Measurements from ENCODE around the gene NMT1. TPM values are rescaled to one million over a fixed set of nuclear protein-coding genes. Genes with fewer than 3 reads are reported as not detected.

Gene NMT1
- total RNA-seq, 4 donors from 2014 or later = 63.5 to 129 (median 69.1) TPM

GRCh38 chr17:45096141-45096540 is 35.0 kb downstream of the NMT1 start:
- Histone ChIP-seq H3K9me3 (no peaks in the 10 kb centered on the region), H3K4me3 (no peak overlapping the region), H3K4me1 (peaks cover 8 to 84% (median 41%) of the 10 kb centered on the region in 3 donors), H3K27ac (peak overlapping the region in 3 of 4 donors; percentile 30 to 88 (median 85)), H3K36me3 (peaks cover 0 to 79% of the 10 kb centered on the region in 2 donors), H3K27me3 (no peaks in the 10 kb centered on the region)
- peak in 3 of 4 experiments; percentile 46 to 64 (median 55) for TF ChIP-seq CTCF (IDR thresholded peaks at IDR 0.05)
- no peak for TF ChIP-seq POLR2A (IDR thresholded peaks at IDR 0.05)
- 63 to 88% methylated on average over 2 to 3 of the region's 3 CpGs for WGBS, 2 donors (ENCODE audit: low coverage in 1 of 2)
- no peak for ATAC-seq

GRCh38 chr17:45096926-45097325 is 35.8 kb downstream of the NMT1 start:
- H3K9me3 ChIP-seq = no peaks in the 10 kb centered on the region
- no peaks in the 10 kb centered on the region for H3K27me3 ChIP-seq
- 33 to 60% methylated on average over 1 of the region's 11 CpGs for WGBS, 2 donors (ENCODE audit: low coverage in 1 of 2)
- peaks cover 8 to 76% (median 36%) of the 10 kb centered on the region in 3 donors for H3K4me1 ChIP-seq
- ATAC-seq = no peak
- no peak overlapping the region for H3K4me3 ChIP-seq
- TF ChIP-seq CTCF (IDR thresholded peaks at IDR 0.05) = no peak
- no peak for TF ChIP-seq POLR2A (IDR thresholded peaks at IDR 0.05)
- TF ChIP-seq POLR2AphosphoS5 (IDR thresholded peaks at IDR 0.05) = no peak
- no peak for TF ChIP-seq EP300 (IDR thresholded peaks at IDR 0.05)
- H3K27ac ChIP-seq = peak overlapping the region in 3 of 4 donors; percentile 30 to 88 (median 85)
- H3K36me3 ChIP-seq = peaks cover 0 to 79% of the 10 kb centered on the region in 2 donors

GRCh38 chr17:45098081-45098868 is 37.2 kb downstream of the NMT1 start:
- no peak for ATAC-seq
- Histone ChIP-seq H3K9me3 (no peaks in the 10 kb centered on the region), H3K4me3 (no peak overlapping the region), H3K36me3 (peaks cover 0 to 90% of the 10 kb centered on the region in 2 donors), H3K27me3 (no peaks in the 10 kb centered on the region), H3K4me1 (peaks cover 8 to 64% (median 26%) of the 10 kb centered on the region in 3 donors), H3K27ac (peak overlapping the region; percentile 60 to 88 (median 83))
- TF ChIP-seq EP300 (IDR thresholded peaks at IDR 0.05) (no peak), POLR2A (IDR thresholded peaks at IDR 0.05) (no peak), POLR2AphosphoS5 (IDR thresholded peaks at IDR 0.05) (no peak), CTCF (IDR thresholded peaks at IDR 0.05) (no peak)
- WGBS, 2 donors (ENCODE audit: low coverage in 1 of 2) = 65 to 100% methylated on average over 1 to 7 of the region's 13 CpGs

- peaks cover 0 to 94% of the 10 kb centered on the region in 2 donors for H3K36me3 ChIP-seq
- no peaks in the 10 kb centered on the region for H3K9me3 ChIP-seq
- peak; percentile 93 for ATAC-seq
- H3K4me1 ChIP-seq = peaks cover 1 to 56% (median 18%) of the 10 kb centered on the region in 3 donors
- no peak for TF ChIP-seq EP300 (IDR thresholded peaks at IDR 0.05)
- peak in 3 of 4 experiments; percentile 83 to 95 (median 94) for TF ChIP-seq CTCF (IDR thresholded peaks at IDR 0.05)
- no peak for TF ChIP-seq POLR2A (IDR thresholded peaks at IDR 0.05)
- TF ChIP-seq POLR2AphosphoS5 (IDR thresholded peaks at IDR 0.05) = peak; percentile 56
- H3K27ac ChIP-seq = peak overlapping the region; percentile 60 to 88 (median 83)
- H3K4me3 ChIP-seq = no peak overlapping the region
- H3K27me3 ChIP-seq = no peaks in the 10 kb centered on the region
- 6 to 43% methylated on average over 2 to 6 of the region's 9 CpGs for WGBS, 2 donors (ENCODE audit: low coverage in 1 of 2)
Observed at GRCh38 chr17:45098869-45099616, 37.9 kb downstream of the NMT1 start.
